ENCODE results near the gene PTPRD.

GRCh38 chr9:8649160-8649559 is 1963.6 kb downstream of the PTPRD start:
- no peak for TF ChIP-seq EZH2 (IDR thresholded peaks at IDR 0.05)
- TF ChIP-seq POLR2AphosphoS5 (IDR thresholded peaks at IDR 0.05; ENCODE audit: borderline replicate concordance, low read depth, low read length), result no peak
- TF ChIP-seq FOXP2 (optimal IDR thresholded peaks at IDR 0.05; ENCODE audit: control extremely low read depth, extremely low read length, insufficient read depth), result no peak
